Measurements from ENCODE around the gene MET.

MET gene

DNA sequence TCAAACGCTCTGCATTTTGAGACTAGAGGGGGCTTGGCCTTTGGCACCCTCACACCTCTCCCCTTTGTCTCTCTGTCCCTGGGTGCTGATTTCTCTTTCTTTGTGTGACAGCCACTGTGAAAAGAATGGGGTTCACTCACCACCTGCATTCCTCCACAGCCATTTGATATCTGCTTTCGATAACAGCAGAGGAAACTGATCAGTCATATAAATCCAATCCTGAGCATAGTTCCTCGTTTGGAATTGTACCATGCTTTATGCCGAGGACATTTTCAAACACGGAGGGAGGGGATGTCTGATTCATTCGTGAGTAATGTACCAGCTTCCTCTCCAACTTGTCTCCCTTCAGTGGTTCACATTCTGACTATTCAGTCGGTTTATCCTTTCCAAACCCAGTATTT lies 15.8 kb downstream of the MET start:
- no peaks in the 10 kb centered on the region for H3K9me3 ChIP-seq (ENCODE audit: control insufficient read depth, insufficient read depth, low read depth, low read length)
- H3K27ac ChIP-seq (ENCODE audit: extremely low read depth, low read depth, low read length), result no peak overlapping the region
- H3K4me1 ChIP-seq (ENCODE audit: control insufficient read depth, insufficient read depth, low read length), result no peaks in the 10 kb centered on the region; the same call in 1 of the 2 replicates
- TF ChIP-seq SP2 (tag by site-specific recombination; IDR thresholded peaks at IDR 0.05) (no peak), ZBTB17 (tag by site-specific recombination; IDR thresholded peaks at IDR 0.05) (peak; percentile 61), ZNF571 (tag by site-specific recombination; IDR thresholded peaks at IDR 0.05) (no peak), ZNF16 (tag by site-specific recombination; IDR thresholded peaks at IDR 0.05; ENCODE audit: low read depth) (no peak)
- no peak overlapping the region for H3K4me3 ChIP-seq (ENCODE audit: low read depth, low read length)
- H3K36me3 ChIP-seq (ENCODE audit: control insufficient read depth in 2 of 2, insufficient read depth in 1 of 2, low read length in 2 of 2), result no peaks in the 10 kb centered on the region
- ChIA-PET POLR2A (interaction anchor here (0.7 kb wide), 1 partner anchor 265 kb away, joined by 3 read pairs; no protein-coding TSS in a partner anchor), CTCF (interaction anchor here (0.6 kb wide), 1 partner anchor 43 kb away, joined by 3 read pairs; no protein-coding TSS in a partner anchor)

DNA sequence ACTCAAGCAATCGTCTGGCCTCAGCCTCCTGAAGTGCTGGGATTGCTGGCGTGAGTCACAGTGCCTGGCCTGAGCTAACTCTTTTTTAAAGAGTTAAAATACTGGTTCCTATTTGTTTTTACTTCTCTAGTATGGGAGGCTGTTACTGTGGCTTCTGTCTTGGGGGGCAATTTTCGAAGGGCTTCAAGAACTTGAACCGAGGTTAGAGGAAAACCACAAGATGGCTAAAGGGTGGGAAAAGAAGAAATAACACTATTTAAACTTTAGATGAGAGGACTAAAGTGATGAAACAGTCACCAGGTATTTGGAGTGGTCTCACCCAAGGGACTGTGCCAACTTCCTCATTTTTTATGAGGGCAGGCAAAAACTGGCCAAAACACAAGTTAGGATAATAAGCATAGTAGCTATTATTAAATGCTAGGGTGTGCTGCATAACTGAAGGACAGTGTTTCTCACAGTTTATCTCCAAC lies 17.8 kb downstream of the MET start:
- POLR2A ChIA-PET, result interaction anchor here (0.5 to 0.7 kb wide), 2 partner anchors 10 to 103 kb away, joined by 3 to 4 read pairs; no protein-coding TSS in a partner anchor
- H3K4me1 ChIP-seq (ENCODE audit: control insufficient read depth, insufficient read depth, low read length), result no peaks in the 10 kb centered on the region; the same call in 1 of the 2 replicates

DNA sequence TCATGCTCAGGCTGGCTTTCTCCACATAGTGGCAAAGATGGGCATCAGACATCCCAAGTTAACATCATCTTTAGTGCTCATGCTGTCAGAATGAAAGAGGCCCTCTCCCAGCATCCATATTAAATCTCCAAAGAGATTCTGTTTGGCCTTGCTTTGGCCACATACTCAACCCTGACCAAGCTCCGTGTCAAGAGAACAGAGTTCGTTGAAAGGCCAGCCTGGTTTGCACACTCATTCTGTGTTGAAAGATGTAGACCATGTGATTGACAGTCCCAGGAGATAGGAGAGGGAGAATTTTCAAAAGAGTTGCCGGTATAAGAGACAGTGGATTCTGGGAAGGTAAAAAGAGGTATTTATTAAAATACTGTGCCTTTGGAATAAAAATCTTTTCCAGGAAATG lies 19.7 kb downstream of the MET start:
- Histone ChIP-seq H3K9me3 (ENCODE audit: control insufficient read depth, insufficient read depth, low read depth, low read length) (no peaks in the 10 kb centered on the region), H3K4me1 (ENCODE audit: control insufficient read depth, insufficient read depth, low read length) (no peaks in the 10 kb centered on the region; the same call in 1 of the 2 replicates), H3K4me3 (ENCODE audit: low read depth, low read length) (no peak overlapping the region), H3K36me3 (ENCODE audit: control insufficient read depth in 2 of 2, insufficient read depth in 1 of 2, low read length in 2 of 2) (peaks cover 0 to 6% of the 10 kb centered on the region in 2 experiments; a peak in 1 of 3 replicates), H3K27ac (ENCODE audit: extremely low read depth, low read depth, low read length) (no peak overlapping the region)
- ChIA-PET CTCF (no interaction called here), POLR2A (no interaction called here)
- no peak for TF ChIP-seq ZNF132 (tag by site-specific recombination; IDR thresholded peaks at IDR 0.05; ENCODE audit: borderline replicate concordance)
- no peak for TF ChIP-seq ZNF76 (tag by site-specific recombination; IDR thresholded peaks at IDR 0.05; ENCODE audit: borderline replicate concordance, low read depth)
- no peak for TF ChIP-seq KLF1 (tag by site-specific recombination; IDR thresholded peaks at IDR 0.05)
- TF ChIP-seq, protein P1, sequence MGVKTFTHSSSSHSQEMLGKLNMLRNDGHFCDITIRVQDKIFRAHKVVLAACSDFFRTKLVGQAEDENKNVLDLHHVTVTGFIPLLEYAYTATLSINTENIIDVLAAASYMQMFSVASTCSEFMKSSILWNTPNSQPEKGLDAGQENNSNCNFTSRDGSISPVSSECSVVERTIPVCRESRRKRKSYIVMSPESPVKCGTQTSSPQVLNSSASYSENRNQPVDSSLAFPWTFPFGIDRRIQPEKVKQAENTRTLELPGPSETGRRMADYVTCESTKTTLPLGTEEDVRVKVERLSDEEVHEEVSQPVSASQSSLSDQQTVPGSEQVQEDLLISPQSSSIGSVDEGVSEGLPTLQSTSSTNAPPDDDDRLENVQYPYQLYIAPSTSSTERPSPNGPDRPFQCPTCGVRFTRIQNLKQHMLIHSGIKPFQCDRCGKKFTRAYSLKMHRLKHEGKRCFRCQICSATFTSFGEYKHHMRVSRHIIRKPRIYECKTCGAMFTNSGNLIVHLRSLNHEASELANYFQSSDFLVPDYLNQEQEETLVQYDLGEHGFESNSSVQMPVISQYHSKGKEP (tag by site-specific recombination; IDR thresholded peaks at IDR 0.05), result no peak
- no peak for TF ChIP-seq ZNF544 (tag by site-specific recombination; IDR thresholded peaks at IDR 0.05)
- TF ChIP-seq ZNF391 (tag by site-specific recombination; IDR thresholded peaks at IDR 0.05; ENCODE audit: borderline replicate concordance, low read depth), result no peak
- no peak for TF ChIP-seq ZNF221 (tag by site-specific recombination; IDR thresholded peaks at IDR 0.05; ENCODE audit: borderline replicate concordance)
- TF ChIP-seq ZNF121 (tag by site-specific recombination; IDR thresholded peaks at IDR 0.05), result no peak
- TF ChIP-seq ZNF335 (tag by site-specific recombination; conservative IDR thresholded peaks at IDR 0.05), result no peak
- no peak for TF ChIP-seq ZNF776 (tag by site-specific recombination; IDR thresholded peaks at IDR 0.05; ENCODE audit: borderline replicate concordance)
- no peak for TF ChIP-seq ZNF423 (tag by site-specific recombination; IDR thresholded peaks at IDR 0.05)

More for the DNA sequence above, 17.8 kb downstream of the MET start:
- Histone ChIP-seq H3K27ac (ENCODE audit: extremely low read depth, low read depth, low read length) (no peak overlapping the region), H3K36me3 (ENCODE audit: control insufficient read depth in 2 of 2, insufficient read depth in 1 of 2, low read length in 2 of 2) (peaks cover 0 to 3% of the 10 kb centered on the region in 2 experiments; a peak in 1 of 3 replicates), H3K4me3 (ENCODE audit: low read depth, low read length) (no peak overlapping the region), H3K9me3 (ENCODE audit: control insufficient read depth, insufficient read depth, low read depth, low read length) (no peaks in the 10 kb centered on the region)
- CTCF ChIA-PET, result no interaction called here
- TF ChIP-seq, protein P2, sequence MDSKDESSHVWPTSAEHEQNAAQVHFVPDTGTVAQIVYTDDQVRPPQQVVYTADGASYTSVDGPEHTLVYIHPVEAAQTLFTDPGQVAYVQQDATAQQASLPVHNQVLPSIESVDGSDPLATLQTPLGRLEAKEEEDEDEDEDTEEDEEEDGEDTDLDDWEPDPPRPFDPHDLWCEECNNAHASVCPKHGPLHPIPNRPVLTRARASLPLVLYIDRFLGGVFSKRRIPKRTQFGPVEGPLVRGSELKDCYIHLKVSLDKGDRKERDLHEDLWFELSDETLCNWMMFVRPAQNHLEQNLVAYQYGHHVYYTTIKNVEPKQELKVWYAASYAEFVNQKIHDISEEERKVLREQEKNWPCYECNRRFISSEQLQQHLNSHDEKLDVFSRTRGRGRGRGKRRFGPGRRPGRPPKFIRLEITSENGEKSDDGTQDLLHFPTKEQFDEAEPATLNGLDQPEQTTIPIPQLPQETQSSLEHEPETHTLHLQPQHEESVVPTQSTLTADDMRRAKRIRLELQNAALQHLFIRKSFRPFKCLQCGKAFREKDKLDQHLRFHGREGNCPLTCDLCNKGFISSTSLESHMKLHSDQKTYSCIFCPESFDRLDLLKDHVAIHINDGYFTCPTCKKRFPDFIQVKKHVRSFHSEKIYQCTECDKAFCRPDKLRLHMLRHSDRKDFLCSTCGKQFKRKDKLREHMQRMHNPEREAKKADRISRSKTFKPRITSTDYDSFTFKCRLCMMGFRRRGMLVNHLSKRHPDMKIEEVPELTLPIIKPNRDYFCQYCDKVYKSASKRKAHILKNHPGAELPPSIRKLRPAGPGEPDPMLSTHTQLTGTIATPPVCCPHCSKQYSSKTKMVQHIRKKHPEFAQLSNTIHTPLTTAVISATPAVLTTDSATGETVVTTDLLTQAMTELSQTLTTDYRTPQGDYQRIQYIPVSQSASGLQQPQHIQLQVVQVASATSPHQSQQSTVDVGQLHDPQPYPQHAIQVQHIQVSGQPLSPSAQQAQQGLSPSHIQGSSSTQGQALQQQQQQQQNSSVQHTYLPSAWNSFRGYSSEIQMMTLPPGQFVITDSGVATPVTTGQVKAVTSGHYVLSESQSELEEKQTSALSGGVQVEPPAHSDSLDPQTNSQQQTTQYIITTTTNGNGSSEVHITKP (tag by site-specific recombination; IDR thresholded peaks at IDR 0.05), result peak; percentile 69
- no peak for TF ChIP-seq ZNF747 (tag by site-specific recombination; IDR thresholded peaks at IDR 0.05)

Measured in HEK293 (cell line).